Chondrocyte (in vitro differentiated cells): ENCODE data around the gene DTX3. TPM values are rescaled to one million over a fixed set of nuclear protein-coding genes. Genes with fewer than 3 reads are reported as not detected.

ENCODE experiments used
- DNase-seq: peaks from one replicate; pipeline ENCODE4 v3.0.0; 2021; ENCODE audit warnings: mixed read lengths, low spot score
- H3K27ac Mint-ChIP-seq: one replicate; pipeline ENCODE4 v1.8.0; 2021; ENCODE audit warnings: mild to moderate bottlenecking, moderate library complexity, mixed read lengths; ENCODE audit not compliant: unreplicated experiment
- H3K27me3 Mint-ChIP-seq: 2 replicates; pipeline ENCODE4 v1.8.0; 2021; ENCODE audit warnings: low read depth, mixed read lengths
- H3K36me3 Mint-ChIP-seq: 2 replicates; pipeline ENCODE4 v1.8.0; 2021; ENCODE audit warnings: low read depth, mixed read lengths
- H3K4me1 Mint-ChIP-seq: 2 replicates; pipeline ENCODE4 v1.8.0; 2021; ENCODE audit warnings: low read depth, mild to moderate bottlenecking, mixed read lengths
- H3K4me3 Mint-ChIP-seq: one replicate; pipeline ENCODE4 v1.8.0; 2021; ENCODE audit warnings: mild to moderate bottlenecking, moderate library complexity, mixed read lengths; ENCODE audit not compliant: unreplicated experiment
- H3K9me3 Mint-ChIP-seq: 2 replicates; pipeline ENCODE4 v1.8.0; 2021; ENCODE audit warnings: low read depth, mixed read lengths
- total RNA-seq: library from RNA; stranded (reverse); gene quantifications from 3 replicates; pipeline ENCODE4 v1.2.1, GENCODE V29; 2021
- TF ChIP-seq, protein P1 (sequence below): fragments of 200-600 bp; sonication (generic); IDR thresholded peaks from 2 replicates; pipeline ENCODE4 v1.5.0; 2021; ENCODE audit warnings: antibody characterized with exemption, mild to moderate bottlenecking, moderate library complexity

The DTX3 gene
- total RNA-seq, 1 donor from 2014 or later: 29.8 TPM

DNA sequence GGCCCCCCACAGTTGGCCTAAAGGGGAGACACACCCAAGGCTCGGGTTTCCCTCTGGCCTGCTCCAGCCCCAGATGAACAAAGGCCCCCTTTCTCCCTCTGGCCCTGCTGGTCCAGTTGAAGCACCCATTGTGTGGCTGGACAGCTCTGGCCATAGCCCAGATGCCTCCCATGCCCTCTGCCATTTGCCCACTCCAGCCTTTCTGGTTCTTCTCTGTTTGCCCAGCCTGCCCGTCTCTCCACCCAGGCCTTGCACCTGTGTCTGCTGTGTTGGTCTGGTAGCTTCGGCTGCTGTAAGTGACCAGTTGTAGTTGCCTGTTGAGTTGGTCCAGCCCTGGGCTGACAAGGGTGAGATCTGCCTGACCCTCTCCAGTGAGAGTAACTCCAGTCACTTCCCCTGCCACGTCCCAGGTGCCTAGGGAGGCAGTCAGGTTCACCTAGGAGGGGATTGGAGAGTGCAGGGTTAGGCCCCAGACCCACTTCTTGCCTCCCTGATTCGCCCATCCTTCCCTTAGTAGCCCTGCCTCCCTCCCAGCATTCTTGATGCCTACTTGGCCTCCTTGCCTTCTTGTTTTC lies 25.4 kb downstream of the DTX3 start:
- TF ChIP-seq, protein P1, sequence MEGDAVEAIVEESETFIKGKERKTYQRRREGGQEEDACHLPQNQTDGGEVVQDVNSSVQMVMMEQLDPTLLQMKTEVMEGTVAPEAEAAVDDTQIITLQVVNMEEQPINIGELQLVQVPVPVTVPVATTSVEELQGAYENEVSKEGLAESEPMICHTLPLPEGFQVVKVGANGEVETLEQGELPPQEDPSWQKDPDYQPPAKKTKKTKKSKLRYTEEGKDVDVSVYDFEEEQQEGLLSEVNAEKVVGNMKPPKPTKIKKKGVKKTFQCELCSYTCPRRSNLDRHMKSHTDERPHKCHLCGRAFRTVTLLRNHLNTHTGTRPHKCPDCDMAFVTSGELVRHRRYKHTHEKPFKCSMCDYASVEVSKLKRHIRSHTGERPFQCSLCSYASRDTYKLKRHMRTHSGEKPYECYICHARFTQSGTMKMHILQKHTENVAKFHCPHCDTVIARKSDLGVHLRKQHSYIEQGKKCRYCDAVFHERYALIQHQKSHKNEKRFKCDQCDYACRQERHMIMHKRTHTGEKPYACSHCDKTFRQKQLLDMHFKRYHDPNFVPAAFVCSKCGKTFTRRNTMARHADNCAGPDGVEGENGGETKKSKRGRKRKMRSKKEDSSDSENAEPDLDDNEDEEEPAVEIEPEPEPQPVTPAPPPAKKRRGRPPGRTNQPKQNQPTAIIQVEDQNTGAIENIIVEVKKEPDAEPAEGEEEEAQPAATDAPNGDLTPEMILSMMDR: no peak
- no peak overlapping the region for H3K27ac Mint-ChIP-seq
- no peaks in the 10 kb centered on the region for H3K9me3 Mint-ChIP-seq
- peaks cover 13% of the 10 kb centered on the region for H3K4me1 Mint-ChIP-seq
- DNase-seq: no peak
- peaks cover 18% of the 10 kb centered on the region for H3K36me3 Mint-ChIP-seq
- H3K27me3 Mint-ChIP-seq: peaks cover 2% of the 10 kb centered on the region
- no peak overlapping the region for H3K4me3 Mint-ChIP-seq

DNA sequence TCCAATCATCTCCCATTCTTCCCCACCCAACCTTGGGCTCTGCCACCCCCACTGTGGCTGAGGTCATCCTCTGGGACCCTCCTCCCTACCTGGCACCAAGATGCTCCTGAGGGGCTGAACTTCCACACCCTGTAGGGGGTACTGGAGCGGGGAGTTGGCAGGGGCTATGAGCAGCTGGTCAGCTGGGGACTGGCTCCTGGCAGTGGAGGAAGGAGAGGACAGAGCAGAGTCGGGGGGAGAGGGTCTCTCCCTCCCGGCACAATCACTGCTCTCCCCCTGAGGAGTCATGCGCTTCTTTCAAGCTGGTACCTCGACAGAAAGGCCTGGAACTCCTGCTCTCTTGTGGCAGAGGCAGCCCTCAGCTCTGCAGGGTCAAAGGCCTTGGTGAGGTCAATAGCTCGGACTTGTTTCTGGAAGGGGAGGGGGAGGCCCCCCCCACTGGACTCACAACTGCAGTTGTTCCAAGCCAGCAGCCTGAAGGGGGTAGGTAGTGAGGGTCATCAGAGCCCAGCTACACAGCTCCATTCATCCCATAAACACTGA lies 26.3 kb downstream of the DTX3 start:
- TF ChIP-seq, protein P1: no peak
- peaks cover 2% of the 10 kb centered on the region for H3K27me3 Mint-ChIP-seq
- H3K9me3 Mint-ChIP-seq: no peaks in the 10 kb centered on the region
- no peak overlapping the region for H3K27ac Mint-ChIP-seq
- no peak overlapping the region for H3K4me3 Mint-ChIP-seq
- peaks cover 13% of the 10 kb centered on the region for H3K4me1 Mint-ChIP-seq
- H3K36me3 Mint-ChIP-seq: peaks cover 12% of the 10 kb centered on the region
- DNase-seq: no peak

DNA sequence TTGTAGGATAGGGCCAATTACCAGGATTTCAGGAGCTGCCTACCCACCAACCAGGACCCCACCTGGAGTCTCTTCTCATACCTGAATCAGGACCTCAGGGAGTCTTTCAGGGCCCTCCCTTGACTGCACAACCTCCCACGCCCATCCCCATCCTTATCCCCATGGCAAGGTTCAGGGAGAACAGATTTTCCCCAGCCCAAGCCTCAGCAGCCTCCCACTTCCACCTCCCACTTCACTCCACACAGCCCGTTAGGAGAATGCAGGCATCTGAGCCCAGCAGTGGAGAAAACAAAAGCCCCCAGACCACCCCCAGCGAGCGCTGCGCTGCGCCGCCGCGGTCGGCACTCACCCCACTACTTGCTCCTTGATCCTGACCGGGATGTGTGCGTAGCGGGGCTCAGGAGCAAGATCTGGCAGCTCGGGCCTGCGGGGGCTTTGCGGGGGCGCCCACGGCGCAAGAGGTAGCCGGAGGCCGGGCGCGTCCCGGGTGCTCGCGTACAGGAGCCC lies 27.0 kb downstream of the DTX3 start:
- Mint-ChIP-seq H3K9me3 (no peaks in the 10 kb centered on the region), H3K27me3 (peaks cover 2% of the 10 kb centered on the region), H3K27ac (no peak overlapping the region), H3K4me3 (peak overlapping the region; percentile 78), H3K4me1 (peaks cover 13% of the 10 kb centered on the region), H3K36me3 (peaks cover 9% of the 10 kb centered on the region)
- no peak for DNase-seq
- TF ChIP-seq, protein P1: no peak

DNA sequence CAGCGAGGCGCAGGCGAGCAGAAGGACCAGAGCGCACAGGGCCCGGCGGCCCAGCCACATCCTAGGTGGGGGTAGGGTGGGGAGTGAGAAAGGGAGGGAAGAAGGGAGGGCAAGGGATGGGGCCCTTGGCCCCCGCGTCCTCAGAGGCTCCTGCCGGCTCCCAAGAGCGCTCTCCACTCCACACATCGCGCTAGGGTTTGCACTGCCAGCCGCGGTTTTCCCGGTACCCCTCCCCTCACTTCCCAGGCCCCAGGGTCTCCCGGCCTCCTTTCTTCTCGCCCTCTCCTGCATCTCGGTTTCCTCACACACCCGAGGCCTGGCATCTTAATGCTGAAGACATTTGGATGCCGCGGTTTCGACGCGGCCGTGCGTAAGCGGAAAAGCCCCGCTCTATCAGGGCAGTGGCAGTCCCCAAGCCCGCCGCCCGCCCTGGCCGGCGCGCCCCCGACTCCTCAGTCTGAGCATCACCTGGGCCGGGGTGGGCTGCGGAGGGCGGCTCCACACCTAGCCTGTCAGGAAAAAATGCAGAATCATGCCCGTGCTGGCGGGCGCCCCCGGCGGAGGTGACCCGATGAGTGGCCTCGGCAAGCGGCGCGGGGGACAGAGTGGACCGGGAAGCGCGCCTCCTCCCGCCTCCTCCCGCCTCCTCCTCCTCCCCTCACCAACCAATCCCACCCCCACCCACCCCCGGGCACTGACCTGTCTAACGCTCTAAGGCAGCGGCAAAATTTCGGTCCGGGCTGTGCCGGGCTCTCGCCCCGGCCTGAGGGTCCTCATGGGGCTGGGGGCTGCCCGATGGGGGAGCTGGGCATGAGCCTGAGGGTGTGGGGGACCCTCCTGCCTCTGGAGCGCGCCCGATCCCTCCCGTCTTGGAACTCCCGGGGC lies 27.7 kb downstream of the DTX3 start:
- TF ChIP-seq, protein P1: no peak
- Mint-ChIP-seq H3K4me1 (peaks cover 13% of the 10 kb centered on the region), H3K9me3 (no peaks in the 10 kb centered on the region), H3K36me3 (peaks cover 5% of the 10 kb centered on the region), H3K27ac (no peak overlapping the region), H3K4me3 (peak overlapping the region; percentile 78), H3K27me3 (peaks cover 4% of the 10 kb centered on the region)
- peak; percentile 80 for DNase-seq
